Neutrophil (primary cell): ENCODE measurements around the gene RECQL5.

ENCODE experiments used
- H3K27ac ChIP-seq: fragments of 200-600 bp; sonication (generic); 2 replicates; pipeline ENCODE4 v1.5.1; 2016; ENCODE audit warnings: mild to moderate bottlenecking, moderate library complexity
- H3K27me3 ChIP-seq: fragments of 200-600 bp; sonication (generic); 2 replicates; pipeline ENCODE4 v1.6.0; 2016; ENCODE audit warnings: mild to moderate bottlenecking
- H3K36me3 ChIP-seq: fragments of 200-600 bp; sonication (generic); 2 replicates; pipeline ENCODE4 v1.5.1; 2017
- H3K4me1 ChIP-seq, 2 experiments: fragments of 200-600 bp in 1 of 2; sonication (generic) in 1 of 2; 1 replicate in 1 of 2; 2 replicates in 1 of 2; pipeline versions ENCODE4 v1.5.1 to v1.6.1; 2013 to 2016; ENCODE audit warnings: low read depth in 1 of 2, low read length in 1 of 2, mild to moderate bottlenecking in 1 of 2, moderate library complexity in 1 of 2; ENCODE audit not compliant: control insufficient read depth in 1 of 2, insufficient read depth in 1 of 2
- H3K4me3 ChIP-seq, 2 experiments: fragments of 200-600 bp in 1 of 2; sonication (generic) in 1 of 2; 1 replicate in 1 of 2; 2 replicates in 1 of 2; pipeline ENCODE4 v1.5.1; 2013 to 2016; ENCODE audit warnings: low read depth in 1 of 2, low read length in 1 of 2, mild to moderate bottlenecking in 1 of 2, moderate library complexity in 1 of 2
- H3K9me3 ChIP-seq: fragments of 200-600 bp; sonication (generic); 2 replicates; pipeline ENCODE4 v1.5.1; 2016
- TF ChIP-seq, protein P1 (sequence below): fragments of 200-600 bp; sonication (generic); IDR thresholded peaks from 2 replicates; pipeline ENCODE4 v1.5.1; 2016; ENCODE audit warnings: antibody characterized with exemption

RECQL5 gene

DNA sequence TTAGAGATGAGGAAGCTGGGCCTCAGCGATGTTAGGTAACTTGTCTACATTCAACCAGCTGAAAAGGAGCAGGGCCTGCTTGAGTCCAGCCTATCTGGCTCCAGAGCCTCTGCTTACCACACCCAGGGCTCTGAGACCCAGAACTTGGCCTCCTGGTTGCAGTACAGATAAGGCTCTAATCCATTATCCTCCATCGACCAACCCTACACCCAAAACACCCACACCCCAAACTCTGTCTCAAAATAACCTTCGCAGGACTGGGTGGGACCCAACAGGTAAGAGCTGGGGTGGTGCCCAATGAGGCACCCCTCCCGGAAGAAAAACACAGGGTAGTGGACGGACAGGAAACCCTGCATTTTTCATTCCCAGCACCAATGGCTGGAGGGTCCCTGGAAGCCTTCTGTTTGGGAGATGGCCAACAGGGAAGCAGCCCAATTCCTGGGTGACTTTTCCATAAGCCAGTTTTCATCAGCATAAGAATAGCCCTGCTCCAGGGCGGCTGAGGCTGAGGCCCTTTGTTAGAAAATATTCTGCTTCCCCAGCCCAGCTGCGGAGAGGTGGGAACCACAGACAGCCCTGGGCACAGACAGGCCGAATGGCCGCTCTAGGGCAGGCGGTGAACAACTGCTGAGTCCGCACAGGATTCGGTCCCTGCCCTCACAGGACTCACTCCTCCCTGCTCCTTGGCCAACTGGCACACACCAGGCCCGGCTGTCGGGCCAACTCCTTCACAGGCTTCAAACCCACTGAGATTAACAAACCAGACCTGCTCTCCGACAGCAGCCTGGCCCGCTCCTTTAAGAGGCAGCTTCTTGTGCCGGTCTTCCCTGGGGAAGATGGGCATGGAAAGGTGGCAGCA is 23.9 kb downstream of the RECQL5 start:
- Histone ChIP-seq H3K4me3 (no peak overlapping the region), H3K27me3 (no peaks in the 10 kb centered on the region), H3K4me1 (peaks cover 8 to 9% of the 10 kb centered on the region in 2 experiments), H3K36me3 (peaks cover 12% of the 10 kb centered on the region), H3K27ac (no peak overlapping the region), H3K9me3 (no peaks in the 10 kb centered on the region)
- TF ChIP-seq, protein P1, sequence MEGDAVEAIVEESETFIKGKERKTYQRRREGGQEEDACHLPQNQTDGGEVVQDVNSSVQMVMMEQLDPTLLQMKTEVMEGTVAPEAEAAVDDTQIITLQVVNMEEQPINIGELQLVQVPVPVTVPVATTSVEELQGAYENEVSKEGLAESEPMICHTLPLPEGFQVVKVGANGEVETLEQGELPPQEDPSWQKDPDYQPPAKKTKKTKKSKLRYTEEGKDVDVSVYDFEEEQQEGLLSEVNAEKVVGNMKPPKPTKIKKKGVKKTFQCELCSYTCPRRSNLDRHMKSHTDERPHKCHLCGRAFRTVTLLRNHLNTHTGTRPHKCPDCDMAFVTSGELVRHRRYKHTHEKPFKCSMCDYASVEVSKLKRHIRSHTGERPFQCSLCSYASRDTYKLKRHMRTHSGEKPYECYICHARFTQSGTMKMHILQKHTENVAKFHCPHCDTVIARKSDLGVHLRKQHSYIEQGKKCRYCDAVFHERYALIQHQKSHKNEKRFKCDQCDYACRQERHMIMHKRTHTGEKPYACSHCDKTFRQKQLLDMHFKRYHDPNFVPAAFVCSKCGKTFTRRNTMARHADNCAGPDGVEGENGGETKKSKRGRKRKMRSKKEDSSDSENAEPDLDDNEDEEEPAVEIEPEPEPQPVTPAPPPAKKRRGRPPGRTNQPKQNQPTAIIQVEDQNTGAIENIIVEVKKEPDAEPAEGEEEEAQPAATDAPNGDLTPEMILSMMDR: no peak

DNA sequence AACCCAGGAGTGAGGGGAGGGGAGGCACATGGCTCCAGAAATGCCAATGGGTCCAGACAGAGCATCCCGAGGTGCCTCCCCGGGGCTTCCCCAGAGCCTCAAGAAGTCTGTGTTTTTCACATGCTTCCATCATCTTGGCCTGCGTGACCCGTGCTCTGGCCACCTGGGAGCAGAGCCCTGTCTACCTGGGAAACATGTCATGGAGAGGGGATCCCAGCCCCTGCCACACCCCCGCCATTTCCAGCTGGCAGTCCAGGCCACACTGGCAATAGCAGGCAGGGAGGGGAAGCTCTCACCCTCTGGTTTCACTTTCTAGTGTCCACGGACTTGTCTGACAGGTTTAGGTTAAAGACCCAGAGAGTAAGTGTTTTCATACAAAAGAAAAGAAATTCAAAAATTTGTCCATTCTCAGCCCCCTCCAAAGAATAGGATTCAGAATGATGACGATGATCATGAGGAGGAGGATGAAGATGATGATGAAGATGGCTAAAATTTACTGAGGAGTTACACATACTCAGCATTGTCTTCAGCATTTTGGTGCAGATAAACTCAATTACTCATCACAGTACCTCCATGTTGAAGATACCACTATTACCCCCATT is 24.7 kb downstream of the RECQL5 start:
- Histone ChIP-seq H3K9me3 (no peaks in the 10 kb centered on the region), H3K27ac (no peak overlapping the region), H3K4me1 (peaks cover 8 to 9% of the 10 kb centered on the region in 2 experiments), H3K27me3 (no peaks in the 10 kb centered on the region), H3K4me3 (no peak overlapping the region), H3K36me3 (peaks cover 12% of the 10 kb centered on the region)
- TF ChIP-seq, protein P1: no peak

DNA sequence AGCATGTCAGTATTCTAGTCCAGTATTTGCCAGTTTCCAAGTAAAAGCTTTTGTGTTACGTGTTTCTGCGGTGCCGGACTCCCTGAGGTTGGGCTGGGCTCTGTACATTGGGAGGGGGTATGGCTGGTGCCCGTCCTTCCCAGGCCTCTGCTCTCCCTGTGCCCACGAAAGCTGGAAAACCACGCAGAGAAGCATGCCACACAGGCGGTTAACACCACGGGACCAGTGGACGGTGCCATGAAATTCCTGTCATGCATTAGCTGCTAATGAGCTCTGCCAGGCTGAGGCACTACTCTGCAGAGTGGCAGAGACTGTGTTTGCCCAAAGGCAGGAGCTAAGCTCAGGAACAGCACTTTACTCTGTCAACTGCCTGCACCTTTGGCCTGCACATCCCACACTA is 25.6 kb downstream of the RECQL5 start:
- Histone ChIP-seq H3K4me1 (peaks cover 7% of the 10 kb centered on the region in 2 experiments), H3K27me3 (no peaks in the 10 kb centered on the region), H3K27ac (no peak overlapping the region), H3K4me3 (no peak overlapping the region), H3K9me3 (no peaks in the 10 kb centered on the region), H3K36me3 (peaks cover 12% of the 10 kb centered on the region)
- TF ChIP-seq, protein P1: no peak

DNA sequence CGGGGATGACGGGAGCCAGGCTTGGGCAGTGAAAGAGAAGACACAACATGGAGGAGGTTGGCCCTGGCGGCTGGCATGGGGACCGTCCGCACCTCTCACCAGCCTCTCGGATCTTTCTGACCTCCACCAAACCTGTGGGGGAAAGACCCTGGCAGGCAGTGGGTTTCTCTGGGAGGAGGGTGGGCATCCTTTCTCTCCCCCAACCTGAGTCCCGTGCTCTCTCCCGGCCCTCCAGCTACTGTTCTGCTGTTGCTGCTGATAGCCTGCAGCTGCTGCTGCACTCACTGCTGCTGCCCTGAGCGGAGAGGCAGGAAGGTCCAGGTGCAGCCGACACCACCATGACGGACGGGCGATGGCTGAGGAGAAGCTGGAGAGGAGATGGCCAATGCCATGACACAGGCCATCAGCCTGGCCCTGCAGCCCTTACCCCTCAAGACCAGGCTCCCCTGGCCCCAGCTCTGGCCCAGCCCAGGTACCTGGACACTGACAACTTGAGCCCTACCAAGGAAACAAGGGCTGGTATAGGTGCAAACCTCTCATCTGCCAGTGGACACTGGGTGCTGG is 26.3 kb downstream of the RECQL5 start:
- Histone ChIP-seq H3K9me3 (no peaks in the 10 kb centered on the region), H3K36me3 (peaks cover 12% of the 10 kb centered on the region), H3K4me1 (peaks cover under 1% of the 10 kb centered on the region in 2 experiments), H3K27me3 (peaks cover 2% of the 10 kb centered on the region), H3K4me3 (no peak overlapping the region), H3K27ac (no peak overlapping the region)
- TF ChIP-seq, protein P1: no peak

DNA sequence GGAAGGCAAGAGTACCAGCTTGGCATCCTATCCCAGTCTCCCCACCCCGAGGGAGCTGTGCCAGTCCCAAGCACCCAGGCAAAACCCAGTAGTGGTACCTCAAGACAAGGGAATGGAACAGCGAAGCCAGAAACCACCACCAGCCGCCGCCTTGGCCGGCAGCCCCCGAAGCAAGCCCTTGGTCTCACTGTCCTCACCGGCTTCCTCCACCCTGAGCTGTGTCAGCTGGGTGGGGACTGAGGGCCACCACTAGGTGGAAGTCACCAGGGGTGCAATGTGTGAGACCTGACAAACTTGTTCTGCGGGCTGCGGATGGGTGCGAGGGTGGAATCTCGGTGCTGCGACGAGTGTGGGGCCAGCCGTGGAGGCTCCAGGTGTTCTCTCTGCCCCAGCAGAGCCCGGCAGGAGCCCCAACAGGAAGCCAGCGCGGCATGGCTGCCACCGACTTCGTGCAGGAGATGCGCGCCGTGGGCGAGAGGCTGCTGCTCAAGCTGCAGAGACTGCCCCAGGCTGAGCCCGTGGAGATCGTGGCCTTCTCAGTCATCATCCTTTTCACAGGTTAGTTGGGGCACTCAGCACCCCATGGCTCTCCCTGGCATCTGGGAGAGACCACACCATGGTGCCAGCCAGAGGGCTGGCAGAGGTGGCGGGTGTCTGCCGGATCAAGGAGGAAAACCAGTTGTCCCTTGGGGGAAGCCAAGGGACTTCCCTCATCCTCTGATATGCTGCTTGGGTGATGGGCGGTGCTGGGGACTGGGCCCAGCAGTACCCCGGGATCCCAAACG is 27.0 kb downstream of the RECQL5 start:
- Histone ChIP-seq H3K27me3 (peaks cover 5% of the 10 kb centered on the region), H3K4me3 (no peak overlapping the region), H3K4me1 (no peaks in the 10 kb centered on the region)

More for the DNA sequence above, 27.0 kb downstream of the RECQL5 start:
- TF ChIP-seq, protein P1: no peak
- Histone ChIP-seq H3K9me3 (no peaks in the 10 kb centered on the region), H3K36me3 (peaks cover 12% of the 10 kb centered on the region), H3K27ac (no peak overlapping the region)
